GM19099 (cell line): ENCODE measurements around the gene HSPG2.

ENCODE experiments used
- POLR2A ChIP-seq: IDR thresholded peaks from 3 replicates; pipeline ENCODE4 v1.6.1; 2011; ENCODE audit warnings: low read depth; ENCODE audit not compliant: insufficient read length; ENCODE audit errors: extremely low read depth

Gene HSPG2

GRCh38 chr1:21891621-21892479 is 45.3 kb downstream of the HSPG2 start:
- no peak for TF ChIP-seq POLR2A

GRCh38 chr1:21891081-21891480 is 46.0 kb downstream of the HSPG2 start:
- TF ChIP-seq POLR2A = no peak

- TF ChIP-seq POLR2A = no peak
Observed at GRCh38 chr1:21888500-21888899, 48.6 kb downstream of the HSPG2 start.

- no peak for TF ChIP-seq POLR2A
Observed at GRCh38 chr1:21887796-21888195, 49.3 kb downstream of the HSPG2 start.

- no peak for TF ChIP-seq POLR2A
Observed at GRCh38 chr1:21887216-21887736, 49.8 kb downstream of the HSPG2 start.

GRCh38 chr1:21886486-21887215 is 50.5 kb downstream of the HSPG2 start:
- TF ChIP-seq POLR2A = no peak

GRCh38 chr1:21885236-21886037 is 51.7 kb downstream of the HSPG2 start:
- no peak for TF ChIP-seq POLR2A

- TF ChIP-seq POLR2A = no peak
Observed at GRCh38 chr1:21884456-21885235, 52.5 kb downstream of the HSPG2 start.

- no peak for TF ChIP-seq POLR2A
Observed at GRCh38 chr1:21882721-21883415, 54.2 kb downstream of the HSPG2 start.

GRCh38 chr1:21881250-21881649 is 55.9 kb downstream of the HSPG2 start:
- no peak for TF ChIP-seq POLR2A

- TF ChIP-seq POLR2A = no peak
Observed at GRCh38 chr1:21880619-21880970, 56.5 kb downstream of the HSPG2 start.

GRCh38 chr1:21879928-21880618 is 57.0 kb downstream of the HSPG2 start:
- no peak for TF ChIP-seq POLR2A

- TF ChIP-seq POLR2A = no peak
Observed at GRCh38 chr1:21878840-21879478, 58.2 kb downstream of the HSPG2 start.
